Central memory CD4-positive, alpha-beta T cell (primary cell): ENCODE results near the gene TBC1D9.

Experiments
- DNase-seq: peaks from one replicate; pipeline ENCODE4 v3.0.0; 2022

Gene TBC1D9

GRCh38 chr4:140609548-140610425, 146.4 kb downstream of the TBC1D9 start:
- DNase-seq: peak; percentile 3

GRCh38 chr4:140607852-140608251, 148.3 kb downstream of the TBC1D9 start:
- DNase-seq: no peak

DNA sequence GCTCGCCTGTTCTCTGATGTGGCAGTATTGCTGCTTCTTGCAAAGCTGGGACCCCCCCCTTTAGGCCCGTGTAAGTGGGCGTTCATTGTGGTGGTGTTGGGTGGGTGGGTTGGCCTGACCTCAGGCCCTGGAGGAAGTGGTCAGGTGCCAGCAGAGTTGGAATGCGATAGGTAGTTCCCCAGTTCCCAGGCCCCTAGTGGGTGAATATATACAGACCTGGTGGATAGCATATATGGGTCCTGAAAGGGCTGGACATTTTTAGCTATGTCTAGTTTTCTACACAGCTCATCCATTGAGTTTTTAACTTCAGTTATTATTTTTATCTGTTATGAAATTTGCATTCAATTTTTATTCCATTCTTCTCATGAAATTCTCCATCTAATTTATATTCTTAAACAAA, 151.6 kb downstream of the TBC1D9 start:
- DNase-seq: no peak

DNA sequence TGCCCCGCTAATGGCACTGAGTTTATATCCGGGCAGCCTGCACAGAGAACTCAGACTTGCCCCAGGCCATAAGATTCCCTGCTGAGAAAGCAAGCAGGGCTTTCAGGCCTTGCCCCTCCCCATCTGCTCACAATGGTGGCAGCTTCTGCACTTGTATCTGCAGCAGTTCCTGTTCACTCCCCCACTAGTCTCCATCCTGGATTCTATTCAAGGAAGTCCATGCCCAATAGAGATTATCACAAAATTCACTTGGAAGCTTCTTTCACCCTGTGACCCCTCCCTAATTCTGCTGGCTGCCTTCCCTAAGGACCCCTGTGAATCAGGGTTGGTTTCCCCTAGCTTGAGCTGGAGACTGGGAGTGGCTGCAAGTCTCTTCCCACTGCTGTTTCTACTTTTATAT, 152.9 kb downstream of the TBC1D9 start:
- no peak for DNase-seq

- no peak for DNase-seq
These were observed 153.5 kb downstream of the TBC1D9 start for GRCh38 chr4:140602714-140603113.

DNA sequence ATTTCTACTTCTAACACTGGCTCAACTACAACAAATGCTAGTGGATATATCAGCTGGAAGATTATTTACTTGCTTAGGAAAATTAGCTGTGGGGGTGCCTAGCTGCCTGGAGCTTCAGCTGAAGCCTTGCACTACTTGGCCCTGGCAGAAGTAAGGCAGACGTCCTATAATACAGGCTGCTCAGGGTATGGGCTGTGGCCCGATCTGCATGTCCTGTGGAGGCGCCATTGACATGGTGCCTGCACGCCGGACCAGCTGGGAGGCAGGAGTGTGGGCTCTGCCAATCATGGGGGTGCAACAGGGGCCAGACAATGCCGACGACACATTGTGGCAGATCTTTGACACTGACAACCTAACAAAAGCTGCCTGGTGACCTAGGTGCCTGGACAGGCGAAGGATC, 155.8 kb downstream of the TBC1D9 start:
- DNase-seq: no peak

- DNase-seq: no peak
These were observed 161.1 kb downstream of the TBC1D9 start for GRCh38 chr4:140595065-140595464.

- no peak for DNase-seq
These were observed 171.7 kb downstream of the TBC1D9 start for GRCh38 chr4:140584439-140584838.

- no peak for DNase-seq
These were observed 175.1 kb downstream of the TBC1D9 start for GRCh38 chr4:140581078-140581477.

DNA sequence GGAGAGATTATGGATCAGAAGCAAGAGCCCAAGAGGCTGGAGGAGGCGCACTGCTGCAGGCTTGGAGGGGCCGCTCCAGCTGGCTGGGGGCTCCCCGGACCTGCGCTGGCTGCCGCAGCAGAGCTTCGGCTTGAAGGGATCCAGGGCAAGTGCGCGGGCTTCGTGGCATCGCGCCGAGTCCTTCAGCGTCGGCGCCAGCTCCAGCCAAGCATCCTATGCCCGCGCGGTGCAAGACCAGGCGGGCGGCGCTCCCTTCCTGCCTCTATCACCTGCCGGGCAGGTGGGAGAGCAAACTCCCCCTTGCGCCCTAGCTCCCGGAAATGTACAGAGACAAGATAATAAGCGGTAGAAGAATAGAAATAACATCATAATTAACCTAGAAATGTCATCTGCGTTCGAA, 176.9 kb downstream of the TBC1D9 start:
- no peak for DNase-seq

DNA sequence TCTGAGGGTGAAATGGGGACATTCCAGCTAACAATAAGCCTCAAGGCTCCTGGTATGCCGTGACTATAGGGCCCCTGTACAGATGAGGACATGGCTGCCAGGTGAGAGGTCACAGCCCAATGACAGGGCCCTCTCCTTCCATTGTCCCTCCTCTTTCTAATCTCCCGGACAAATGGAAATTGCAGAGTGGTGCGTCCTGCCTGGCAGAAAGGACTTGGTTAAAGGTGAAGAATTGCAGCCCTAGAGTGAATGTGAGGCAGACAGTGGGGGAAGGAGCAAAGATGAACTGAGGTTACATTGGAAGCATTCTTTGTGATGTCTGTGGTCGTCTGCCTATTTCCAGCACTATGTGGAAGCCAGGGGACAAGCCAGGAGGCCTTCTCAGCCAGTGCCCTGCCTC, 180.7 kb downstream of the TBC1D9 start:
- no peak for DNase-seq

- no peak for DNase-seq
These were observed 184.6 kb downstream of the TBC1D9 start for GRCh38 chr4:140571620-140572019.
